ENCODE measurements around the gene HNF1A.

The HNF1A gene

DNA sequence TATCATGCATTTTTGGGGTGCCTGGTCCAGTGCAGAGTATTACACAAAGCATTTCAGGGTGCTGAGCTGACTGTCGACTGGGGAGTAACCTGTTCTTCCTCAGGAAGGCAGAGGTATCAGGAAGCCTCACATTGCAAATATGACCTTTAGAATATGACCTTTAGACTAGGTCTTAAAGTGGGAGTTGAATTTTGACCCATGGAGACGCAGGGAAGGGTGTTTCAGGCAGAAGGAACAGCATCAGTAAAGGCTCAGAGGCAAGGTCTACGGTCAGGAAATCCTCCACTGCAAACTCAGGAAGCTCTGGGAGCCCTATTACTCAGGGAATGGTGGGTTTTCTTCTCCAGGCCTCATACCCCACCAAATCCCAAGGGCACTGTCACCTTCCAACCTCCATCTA is 11.3 kb downstream of the HNF1A start:
- DNase-seq = no peak

DNA sequence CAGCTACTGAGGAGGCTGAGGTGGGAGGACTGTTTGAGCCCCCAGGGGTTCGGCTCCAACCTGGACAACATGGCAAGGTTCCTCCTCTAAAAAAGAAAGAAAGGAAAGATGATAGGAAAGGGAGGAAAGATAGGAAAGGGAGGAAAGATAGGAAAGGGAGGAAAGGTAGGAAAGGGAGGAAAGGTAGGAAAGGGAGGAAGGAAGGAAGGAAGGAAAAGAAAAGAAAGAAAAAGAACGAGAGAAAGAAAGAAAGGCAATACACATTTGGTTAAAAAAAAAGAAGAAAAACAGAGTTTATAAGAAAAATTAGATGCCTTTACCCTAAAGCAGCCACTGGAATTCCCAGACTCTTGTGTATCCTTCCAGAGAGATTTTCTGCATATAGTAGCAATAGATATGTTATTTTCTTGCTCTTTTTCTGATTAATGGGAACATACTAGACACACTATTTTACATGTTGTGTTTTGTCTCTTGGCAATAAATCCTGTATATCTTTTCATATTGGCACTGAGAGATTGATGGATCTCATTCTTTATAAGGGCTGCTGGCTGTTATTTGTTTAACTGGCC is 12.2 kb downstream of the HNF1A start:
- DNase-seq = no peak

DNA sequence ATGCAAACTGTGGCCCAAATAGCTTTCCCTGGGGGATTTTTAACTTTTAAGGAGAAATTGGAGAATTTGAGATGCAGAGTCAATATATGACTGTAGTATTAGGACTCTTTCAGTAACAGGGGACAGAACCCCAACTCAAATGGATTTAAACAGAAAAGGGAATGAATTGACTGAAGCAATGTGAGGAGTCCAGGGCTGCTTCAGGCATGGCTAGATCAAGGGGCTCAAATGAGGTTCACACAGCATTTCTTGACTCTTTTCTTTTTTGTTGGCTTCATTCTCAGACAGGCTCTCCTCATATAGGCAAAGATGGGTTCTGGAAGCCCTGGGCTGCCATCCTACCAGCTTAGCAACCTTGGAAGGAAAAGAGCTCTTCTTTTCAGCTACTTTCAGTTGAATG is 13.6 kb downstream of the HNF1A start:
- DNase-seq = no peak

DNA sequence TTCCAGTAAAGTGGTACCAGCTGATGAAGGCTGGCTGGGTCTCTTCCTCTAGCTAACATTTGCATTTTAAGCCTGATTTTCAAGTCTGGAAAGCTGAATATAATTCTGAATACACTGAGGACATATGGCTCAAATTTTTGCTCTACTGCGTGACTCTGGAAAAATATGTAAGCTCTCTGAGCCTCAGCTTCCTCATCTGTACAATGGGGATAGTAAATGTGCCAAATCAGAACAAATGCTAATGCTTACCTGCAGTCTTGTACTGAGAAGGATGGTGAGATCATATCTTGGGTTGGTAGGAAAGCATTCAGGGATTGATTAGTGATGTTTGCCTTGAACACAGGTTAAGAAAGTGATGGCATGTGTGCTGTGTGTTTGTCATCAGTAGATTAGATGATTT is 14.6 kb downstream of the HNF1A start:
- no peak for DNase-seq

DNA sequence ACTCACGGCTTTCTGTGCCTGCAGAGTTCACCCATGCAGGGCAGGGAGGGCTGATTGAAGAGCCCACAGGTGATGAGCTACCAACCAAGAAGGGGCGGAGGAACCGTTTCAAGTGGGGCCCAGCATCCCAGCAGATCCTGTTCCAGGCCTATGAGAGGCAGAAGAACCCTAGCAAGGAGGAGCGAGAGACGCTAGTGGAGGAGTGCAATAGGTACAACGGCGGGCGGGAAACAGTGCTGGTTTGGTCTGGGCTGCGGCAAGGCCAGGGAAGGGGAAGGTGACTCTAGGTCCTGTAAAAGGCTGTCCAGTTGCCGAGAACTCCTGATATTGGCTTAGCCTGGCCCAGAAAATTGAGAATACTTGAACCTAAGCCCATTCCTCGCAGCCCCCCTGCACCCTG is 15.2 kb downstream of the HNF1A start:
- no peak for DNase-seq

DNA sequence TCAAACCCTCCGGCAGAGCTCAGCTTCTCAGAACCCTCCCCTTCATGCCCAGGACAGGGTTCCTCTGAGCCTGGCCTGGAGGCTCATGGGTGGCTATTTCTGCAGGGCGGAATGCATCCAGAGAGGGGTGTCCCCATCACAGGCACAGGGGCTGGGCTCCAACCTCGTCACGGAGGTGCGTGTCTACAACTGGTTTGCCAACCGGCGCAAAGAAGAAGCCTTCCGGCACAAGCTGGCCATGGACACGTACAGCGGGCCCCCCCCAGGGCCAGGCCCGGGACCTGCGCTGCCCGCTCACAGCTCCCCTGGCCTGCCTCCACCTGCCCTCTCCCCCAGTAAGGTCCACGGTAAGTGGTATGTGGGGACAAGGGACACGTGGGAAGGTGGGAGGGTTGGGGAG is 15.7 kb downstream of the HNF1A start:
- DNase-seq = no peak

DNA sequence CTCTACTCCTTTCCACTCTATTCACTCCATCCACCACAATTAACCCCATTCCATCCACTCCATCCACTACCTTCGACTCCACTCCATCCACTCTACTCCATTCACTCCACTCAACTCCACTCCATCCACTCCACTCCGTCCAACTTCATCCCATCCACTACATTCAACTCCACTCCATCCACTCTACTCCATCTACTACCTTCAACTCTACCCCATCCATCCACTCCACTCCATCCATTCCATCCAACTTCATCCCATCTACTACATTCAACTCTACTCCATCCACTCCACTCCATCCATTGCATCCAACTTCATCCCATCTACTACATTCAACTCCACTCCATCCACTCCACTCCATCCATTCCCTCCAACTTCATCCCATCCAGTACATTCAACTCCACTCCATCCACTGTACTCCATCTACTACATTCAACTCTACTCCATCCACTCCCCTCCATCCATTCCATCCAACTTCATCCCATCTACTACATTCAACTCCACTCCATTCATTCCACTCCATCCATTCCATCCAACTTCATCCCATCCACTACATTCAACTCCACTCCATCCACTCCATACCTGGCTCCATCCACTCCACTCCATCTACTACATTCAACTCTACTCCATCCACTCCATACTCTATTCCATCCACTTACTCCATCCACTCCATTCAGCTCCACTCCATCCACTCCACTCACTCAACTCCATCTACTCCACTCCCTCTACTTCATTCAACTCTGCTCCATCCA is 16.4 kb downstream of the HNF1A start:
- no peak for DNase-seq

DNA sequence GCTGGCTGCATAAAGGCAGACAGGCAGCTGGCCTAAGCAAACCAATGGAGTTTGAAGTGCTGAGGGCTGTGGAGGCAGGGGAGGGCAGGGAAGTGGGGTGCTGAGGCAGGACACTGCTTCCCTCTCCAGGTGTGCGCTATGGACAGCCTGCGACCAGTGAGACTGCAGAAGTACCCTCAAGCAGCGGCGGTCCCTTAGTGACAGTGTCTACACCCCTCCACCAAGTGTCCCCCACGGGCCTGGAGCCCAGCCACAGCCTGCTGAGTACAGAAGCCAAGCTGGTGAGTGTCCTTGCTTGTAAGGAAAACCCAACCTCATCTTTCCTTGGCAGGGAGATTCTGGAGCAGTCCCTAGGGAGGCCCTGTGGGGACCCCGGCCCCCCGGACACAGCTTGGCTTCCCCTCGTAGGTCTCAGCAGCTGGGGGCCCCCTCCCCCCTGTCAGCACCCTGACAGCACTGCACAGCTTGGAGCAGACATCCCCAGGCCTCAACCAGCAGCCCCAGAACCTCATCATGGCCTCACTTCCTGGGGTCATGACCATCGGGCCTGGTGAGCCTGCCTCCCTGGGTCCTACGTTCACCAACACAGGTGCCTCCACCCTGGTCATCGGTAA is 17.9 kb downstream of the HNF1A start:
- no peak for DNase-seq

DNA sequence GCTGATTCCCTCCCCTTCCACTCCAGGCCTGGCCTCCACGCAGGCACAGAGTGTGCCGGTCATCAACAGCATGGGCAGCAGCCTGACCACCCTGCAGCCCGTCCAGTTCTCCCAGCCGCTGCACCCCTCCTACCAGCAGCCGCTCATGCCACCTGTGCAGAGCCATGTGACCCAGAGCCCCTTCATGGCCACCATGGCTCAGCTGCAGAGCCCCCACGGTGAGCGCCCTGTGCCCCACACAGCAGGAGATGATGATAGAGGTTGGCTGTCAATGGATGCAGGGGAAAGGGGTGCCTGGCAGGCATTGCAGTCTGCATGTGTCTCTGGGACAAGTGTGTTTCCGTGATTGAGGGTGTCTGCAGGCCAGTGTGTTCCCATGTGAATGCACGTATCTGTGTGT is 19.1 kb downstream of the HNF1A start:
- no peak for DNase-seq

DNA sequence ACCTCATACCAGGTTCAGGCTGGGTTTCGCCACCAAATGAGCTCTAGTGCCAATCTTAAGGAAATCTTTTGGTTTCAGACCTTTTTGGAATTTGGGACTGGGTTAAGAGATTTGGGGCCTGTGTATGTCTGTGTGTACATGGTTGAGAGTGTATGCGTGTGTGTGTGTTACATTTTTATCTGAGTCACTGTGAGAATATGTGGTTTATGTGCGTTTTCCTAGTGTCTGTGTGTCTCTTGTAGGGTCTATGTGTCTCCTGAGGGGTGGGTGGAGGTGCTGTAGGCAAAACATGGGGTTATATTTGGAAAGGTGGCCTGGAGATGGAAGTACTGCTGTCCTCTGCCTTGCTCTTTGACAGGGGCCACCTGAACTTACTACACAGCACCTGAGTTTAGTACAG is 20.1 kb downstream of the HNF1A start:
- DNase-seq = no peak

DNA sequence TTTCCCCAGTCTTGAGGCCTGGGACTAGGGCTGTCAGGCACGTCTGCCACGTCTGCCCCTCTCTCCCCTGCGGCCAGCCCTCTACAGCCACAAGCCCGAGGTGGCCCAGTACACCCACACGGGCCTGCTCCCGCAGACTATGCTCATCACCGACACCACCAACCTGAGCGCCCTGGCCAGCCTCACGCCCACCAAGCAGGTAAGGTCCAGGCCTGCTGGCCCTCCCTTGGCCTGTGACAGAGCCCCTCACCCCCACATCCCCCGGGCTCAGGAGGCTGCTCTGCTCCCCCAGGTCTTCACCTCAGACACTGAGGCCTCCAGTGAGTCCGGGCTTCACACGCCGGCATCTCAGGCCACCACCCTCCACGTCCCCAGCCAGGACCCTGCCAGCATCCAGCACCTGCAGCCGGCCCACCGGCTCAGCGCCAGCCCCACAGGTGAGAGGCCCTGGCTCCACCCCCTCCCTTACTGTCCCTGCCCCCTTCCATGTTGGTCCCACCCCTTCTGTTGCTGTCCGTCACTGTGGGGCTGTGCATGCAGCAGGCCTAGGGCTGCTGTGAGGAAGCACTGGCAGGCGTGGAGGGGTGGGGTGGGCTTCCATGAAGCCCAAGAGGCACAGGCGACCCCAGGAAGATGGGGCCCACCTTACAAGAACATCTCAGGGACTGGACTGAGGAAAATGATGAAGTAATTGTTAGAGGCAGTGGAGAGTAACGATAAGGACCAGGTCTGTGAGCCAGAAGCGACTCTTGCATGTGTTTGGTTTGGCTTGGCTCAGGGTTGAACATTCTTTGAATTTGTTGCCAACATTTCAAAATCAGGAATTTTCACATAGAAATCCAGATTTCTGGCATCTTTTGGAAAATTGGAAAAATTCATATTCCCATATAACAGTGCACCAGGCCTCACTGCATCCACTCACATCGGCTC is 21.1 kb downstream of the HNF1A start:
- DNase-seq = no peak

DNA sequence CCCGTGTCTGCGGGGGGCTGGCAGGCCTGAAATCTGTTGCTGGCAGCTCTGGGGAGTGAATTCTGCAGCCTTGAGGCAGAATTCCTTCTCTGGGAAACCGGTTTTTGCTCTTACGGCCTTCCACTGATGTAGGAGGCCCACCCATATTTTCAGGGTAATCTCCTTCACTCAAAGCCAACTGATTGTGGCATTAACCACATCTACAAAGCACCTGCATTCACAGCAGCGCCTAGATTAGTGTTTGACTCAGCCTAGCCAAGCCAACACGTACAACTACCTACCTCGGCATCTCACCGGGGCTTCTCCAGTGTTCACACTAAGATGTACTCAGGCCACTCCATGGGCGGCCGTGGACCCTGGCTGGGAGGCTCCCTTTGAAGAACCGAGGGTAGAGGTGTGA is 22.2 kb downstream of the HNF1A start:
- no peak for DNase-seq

DNA sequence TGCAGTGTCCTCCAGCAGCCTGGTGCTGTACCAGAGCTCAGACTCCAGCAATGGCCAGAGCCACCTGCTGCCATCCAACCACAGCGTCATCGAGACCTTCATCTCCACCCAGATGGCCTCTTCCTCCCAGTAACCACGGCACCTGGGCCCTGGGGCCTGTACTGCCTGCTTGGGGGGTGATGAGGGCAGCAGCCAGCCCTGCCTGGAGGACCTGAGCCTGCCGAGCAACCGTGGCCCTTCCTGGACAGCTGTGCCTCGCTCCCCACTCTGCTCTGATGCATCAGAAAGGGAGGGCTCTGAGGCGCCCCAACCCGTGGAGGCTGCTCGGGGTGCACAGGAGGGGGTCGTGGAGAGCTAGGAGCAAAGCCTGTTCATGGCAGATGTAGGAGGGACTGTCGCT is 22.7 kb downstream of the HNF1A start:
- no peak for DNase-seq

DNA sequence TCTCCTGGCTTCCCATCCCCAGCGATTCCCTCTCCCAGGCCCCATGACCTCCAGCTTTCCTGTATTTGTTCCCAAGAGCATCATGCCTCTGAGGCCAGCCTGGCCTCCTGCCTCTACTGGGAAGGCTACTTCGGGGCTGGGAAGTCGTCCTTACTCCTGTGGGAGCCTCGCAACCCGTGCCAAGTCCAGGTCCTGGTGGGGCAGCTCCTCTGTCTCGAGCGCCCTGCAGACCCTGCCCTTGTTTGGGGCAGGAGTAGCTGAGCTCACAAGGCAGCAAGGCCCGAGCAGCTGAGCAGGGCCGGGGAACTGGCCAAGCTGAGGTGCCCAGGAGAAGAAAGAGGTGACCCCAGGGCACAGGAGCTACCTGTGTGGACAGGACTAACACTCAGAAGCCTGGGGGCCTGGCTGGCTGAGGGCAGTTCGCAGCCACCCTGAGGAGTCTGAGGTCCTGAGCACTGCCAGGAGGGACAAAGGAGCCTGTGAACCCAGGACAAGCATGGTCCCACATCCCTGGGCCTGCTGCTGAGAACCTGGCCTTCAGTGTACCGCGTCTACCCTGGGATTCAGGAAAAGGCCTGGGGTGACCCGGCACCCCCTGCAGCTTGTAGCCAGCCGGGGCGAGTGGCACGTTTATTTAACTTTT is 23.6 kb downstream of the HNF1A start:
- DNase-seq = no peak

DNA sequence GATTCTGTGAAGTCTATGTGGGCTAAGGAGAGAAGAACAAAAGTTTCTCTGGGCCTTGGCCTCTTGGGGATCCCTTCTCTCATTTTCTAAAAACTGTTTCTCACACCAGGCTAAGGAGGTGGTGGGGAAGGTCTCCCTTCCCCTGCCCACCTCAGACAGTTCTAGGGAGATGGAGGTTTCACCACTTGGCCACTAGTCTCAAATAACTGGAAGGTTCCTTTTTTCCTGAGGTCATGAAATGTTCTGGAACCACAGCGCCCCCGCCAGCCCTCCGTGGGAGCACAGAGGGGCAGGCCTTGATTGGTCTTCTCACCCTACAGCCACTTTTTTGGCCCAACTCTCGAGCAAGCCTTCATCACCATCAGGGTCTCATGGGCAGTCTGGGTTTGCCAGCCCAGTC is 25.3 kb downstream of the HNF1A start:
- DNase-seq = no peak

DNA sequence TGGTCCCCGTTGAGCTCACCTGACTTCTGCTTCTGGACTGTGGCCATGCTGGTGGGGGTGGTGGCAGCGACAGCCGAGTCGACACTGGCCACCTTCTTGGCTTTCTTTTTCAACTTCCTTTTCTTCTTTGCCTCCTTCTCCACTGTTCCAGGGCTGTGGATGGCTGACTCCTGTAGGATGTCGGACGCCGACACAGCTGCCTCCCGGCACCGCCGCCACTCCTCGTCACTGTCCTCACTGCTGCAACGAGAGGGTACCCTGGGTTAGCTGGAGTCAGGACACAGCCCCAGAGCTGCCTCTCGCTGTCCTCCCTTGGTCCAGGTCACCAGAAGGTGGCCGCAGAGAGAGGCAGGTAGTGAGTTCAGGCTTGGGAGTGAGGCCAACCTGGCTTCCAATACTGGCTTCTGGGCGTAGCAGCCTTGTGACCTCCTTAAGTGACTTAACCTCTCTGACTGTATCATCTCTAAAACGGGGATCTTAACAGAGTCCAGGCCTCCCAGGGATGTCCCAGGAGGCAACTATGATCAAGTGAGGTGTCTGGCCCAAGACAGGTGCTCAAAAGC is 26.0 kb downstream of the HNF1A start:
- no peak for DNase-seq

DNA sequence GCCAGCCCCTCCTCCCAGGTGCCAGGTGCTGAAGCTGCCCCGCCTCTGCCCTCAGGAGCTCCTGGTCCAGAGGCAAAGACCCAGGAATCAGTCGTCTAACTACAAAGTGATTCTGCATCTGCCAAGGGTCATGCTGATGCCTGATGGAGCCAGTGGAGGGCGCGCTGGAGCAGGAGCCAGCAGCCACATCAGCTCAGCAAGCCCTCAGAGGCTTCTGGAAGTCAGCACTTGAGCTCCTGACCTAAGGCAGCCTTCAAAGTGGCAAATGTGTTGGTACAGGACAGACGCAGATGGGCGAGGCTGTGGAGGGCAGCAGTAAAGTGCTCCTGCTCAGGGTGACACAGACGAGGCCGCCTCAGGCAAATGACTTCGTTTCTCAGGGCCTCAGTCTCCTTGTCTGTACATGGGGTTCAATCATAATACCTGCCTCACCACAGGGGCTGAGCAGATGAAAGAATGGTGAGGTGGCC is 27.0 kb downstream of the HNF1A start:
- peak; percentile 33 for DNase-seq

DNA sequence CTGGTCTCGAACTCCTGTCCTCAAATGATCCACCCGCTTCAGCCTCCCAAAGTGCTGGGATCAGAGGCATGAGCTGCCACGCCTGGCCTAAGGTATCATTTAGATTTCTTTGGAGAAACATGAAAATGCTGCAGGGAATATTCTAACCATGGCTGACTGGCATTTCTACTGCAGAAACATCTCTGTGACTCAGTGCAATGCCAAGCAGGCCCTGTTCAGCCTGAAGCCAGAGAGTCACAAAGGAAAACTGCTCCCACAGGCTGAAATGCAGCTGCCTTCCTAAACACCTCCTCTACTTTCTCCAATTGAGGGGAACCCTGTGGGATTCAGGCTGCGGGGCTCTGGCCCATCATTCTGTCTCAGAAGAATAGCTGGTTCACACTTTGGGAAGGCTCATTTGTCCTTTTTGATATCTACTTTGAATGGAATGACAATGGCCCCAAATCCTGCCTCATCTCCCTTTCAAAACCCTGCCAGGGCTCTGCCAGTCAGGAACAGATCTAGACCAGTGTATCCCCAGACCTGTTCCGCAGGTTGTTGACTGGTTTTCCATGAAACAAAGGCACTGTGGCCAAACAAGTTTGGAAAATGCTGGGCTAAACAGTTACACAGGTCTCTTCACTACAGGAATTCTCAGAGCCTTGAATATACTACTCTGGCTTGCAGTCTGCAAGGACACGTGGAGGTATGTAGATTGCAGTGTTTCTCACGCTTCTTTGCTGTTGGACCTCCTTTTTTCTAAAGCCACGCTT is 30.2 kb downstream of the HNF1A start:
- DNase-seq = no peak

DNA sequence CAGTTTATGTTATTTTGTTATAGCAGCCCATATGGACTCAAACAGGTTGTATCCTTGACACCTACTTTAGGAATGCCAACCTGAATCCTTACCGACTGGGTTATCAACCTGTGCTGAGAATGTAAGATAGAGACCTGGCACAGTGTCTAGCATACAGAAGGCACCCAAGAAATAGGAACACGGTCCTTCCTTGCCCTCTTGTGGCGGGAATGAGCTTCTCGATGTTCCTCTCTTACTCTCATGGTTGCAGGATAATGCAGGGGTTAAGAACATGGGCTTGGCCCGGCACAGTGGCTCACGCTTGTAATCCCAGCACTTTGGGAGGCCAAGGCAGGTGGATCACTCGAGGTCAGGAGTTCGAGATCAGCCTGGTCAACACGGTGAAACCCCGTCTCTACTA is 31.4 kb downstream of the HNF1A start:
- DNase-seq = no peak

DNA sequence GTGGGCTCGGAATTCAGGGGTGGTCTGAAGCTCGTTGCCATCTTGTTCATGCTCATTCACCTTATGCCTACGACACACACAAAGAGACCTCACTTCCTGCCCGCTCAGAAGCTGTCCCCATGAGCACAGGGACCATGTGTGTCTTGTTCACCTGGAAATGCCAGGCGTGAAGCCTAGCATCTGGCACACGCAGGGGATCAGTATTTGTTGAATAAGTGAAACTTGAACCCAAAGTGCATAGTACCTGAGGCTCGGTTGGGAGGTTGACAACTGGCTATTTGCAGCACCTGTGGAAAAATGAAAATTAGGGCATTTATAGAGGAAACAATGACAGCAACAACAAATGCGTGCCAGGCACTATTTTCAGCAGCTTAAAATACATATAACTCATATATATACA is 32.5 kb downstream of the HNF1A start:
- no peak for DNase-seq

DNA sequence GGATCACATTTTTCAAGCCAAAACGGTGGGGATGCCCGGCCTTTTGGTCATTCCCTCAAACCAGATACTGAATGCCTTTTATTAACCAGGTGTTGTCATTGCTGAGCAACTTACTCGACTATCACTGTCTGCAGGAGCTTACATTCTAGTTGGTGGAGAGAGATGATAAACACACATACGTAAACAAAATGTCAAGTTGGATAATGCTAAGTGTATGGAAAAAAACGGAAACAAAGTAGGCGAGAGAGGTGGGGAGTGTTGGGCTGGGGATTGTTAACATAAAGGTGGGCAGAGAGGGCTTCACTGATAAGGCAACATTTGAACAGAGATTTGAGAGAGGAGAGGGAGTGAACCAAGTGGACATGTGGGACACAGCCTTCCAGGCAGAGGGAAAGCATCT is 33.5 kb downstream of the HNF1A start:
- no peak for DNase-seq

DNA sequence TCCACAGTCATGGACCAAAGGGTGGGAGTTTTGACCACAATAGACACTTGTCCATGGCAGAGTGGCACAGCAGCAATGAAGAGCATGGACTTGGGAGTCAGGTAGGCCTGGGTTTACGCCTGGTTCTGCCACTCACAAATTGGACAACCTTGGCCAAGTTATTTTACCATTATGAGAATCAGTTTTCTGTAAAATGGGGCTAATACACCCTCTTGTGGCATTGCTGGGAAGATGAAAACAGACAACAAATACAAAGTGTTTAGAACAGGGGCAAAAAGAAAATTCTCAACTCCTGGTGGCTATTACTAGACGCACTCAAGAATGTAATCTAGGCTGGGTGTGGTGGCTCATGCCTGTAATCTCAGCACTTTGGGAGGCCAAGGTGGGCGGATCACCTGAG is 35.4 kb downstream of the HNF1A start:
- no peak for DNase-seq

All from COR-L47 (cell line).